Pancreas (tissue), 10 donors: ENCODE results near the gene ZBTB20. TPM values are rescaled to one million over a fixed set of nuclear protein-coding genes. Genes with fewer than 3 reads are reported as not detected.

Source experiments
- ATAC-seq, 4 donors: fragments of 200-7000 bp; cut with Tn5 transposase; one replicate each; pipeline versions ENCODE4 v1.8.0 to v1.9.1; 2020; ENCODE audit warnings: mild to moderate bottlenecking in 4 of 4, moderate library complexity in 4 of 4
- DNase-seq, 6 donors: peaks; one replicate each; pipeline ENCODE4 v3.0.0-alpha.2; 2020
- FAIRE-seq: peaks from 2 replicates; lab custom pipeline; 2012; peaks lifted over from hg19 to GRCh38; lab: Jason Lieb, UNC
- H3K27ac ChIP-seq, 4 donors: fragments of 200-600 bp; sonication (generic); 1 replicate in 3 of 4; 2 replicates in 1 of 4; pipeline versions ENCODE4 v1.5.0 to v1.8.0; 2020
- H3K27me3 ChIP-seq, 4 donors: fragments of 200-600 bp; one replicate each; pipeline ENCODE4 v1.8.0; 2021
- H3K36me3 ChIP-seq, 3 donors: fragments of 200-600 bp; sonication (generic) in 1 of 3; one replicate each; pipeline versions ENCODE4 v1.5.0 to v1.8.0; 2020 to 2021
- H3K4me1 ChIP-seq, 3 donors: fragments of 200-600 bp; one replicate each; pipeline ENCODE4 v1.8.0; 2021
- H3K4me3 ChIP-seq, 4 donors: fragments of 200-600 bp; sonication (generic) in 2 of 4; one replicate each; pipeline versions ENCODE4 v1.5.0 to v1.8.0; 2020 to 2021
- H3K9me3 ChIP-seq, 4 donors: fragments of 200-600 bp; one replicate each; pipeline ENCODE4 v1.8.0; 2021
- CTCF ChIP-seq, 4 donors: fragments of 200-600 bp; sonication (generic) in 3 of 4; IDR thresholded peaks; one replicate each; pipeline versions ENCODE4 v1.5.0 to v1.8.0; 2021; ENCODE audit warnings: antibody characterized with exemption in 4 of 4
- WGBS, 2 donors: extraction: QIAGEN DNeasy Blood & Tissue Kit; methylation state at CpG; one replicate each; pipeline ENCODE4 v1.1.7; 2013; 5-methylcytosine and 5-hydroxymethylcytosine counted together
- intact Hi-C, 3 donors: fragments of 100-400 bp; cut with DNase I; formaldehyde crosslinking; loops; one replicate each; pipeline versions ENCODE4 v1.11.1 to v1.14.2; 2022
- polyA plus RNA-seq, 2 donors: library from polyadenylated mRNA; stranded (reverse); fragments of 200-250 nt; gene quantifications; one replicate each; pipeline ENCODE4 v1.2.3, GENCODE V29; 2013
- total RNA-seq, 6 donors: library from RNA; stranded (reverse); fragmentation: NEBNext Ultra II Directional in 4 of 6; extraction: Animal tissue kit (Norgen Biotek cat#: 25700) in 4 of 6; gene quantifications; one replicate each; pipeline versions ENCODE4 v1.2.1 to v1.2.4, GENCODE V29; 2021 to 2023
- donor health status: healthy with polysubstance abuse.
- donor health status: DM: no; HTN: no; CAD: no; lungs with moderate emphysema.
- donor health status: DM: no; HTN: no; CAD: no.
- donor health status: control.
- donor health status: control.
- donor health status: Bipolar disorder and iron deficiency.
- donor health status: DM: yes; HTN: yes; CAD: no.
- donor health status: DM: no; HTN: no; CAD: no.
- donor health status: DM: no; HTN: no; CAD: no.
- donor health status: DM: yes; HTN: yes; CAD: no.

Gene ZBTB20
- total and polyA plus RNA-seq, 8 donors = 1.3 to 81.5 (median 43.7) TPM

GRCh38 chr3:114571363-114571762, 575.7 kb downstream of the ZBTB20 start:
- DNase-seq (no peak), ATAC-seq (no peak), FAIRE-seq (no peak)
- no peaks in the 10 kb centered on the region for H3K9me3 ChIP-seq
- H3K27me3 ChIP-seq = no peaks in the 10 kb centered on the region
- no peak for TF ChIP-seq CTCF (IDR thresholded peaks at IDR 0.05)
- H3K4me3 ChIP-seq = no peak overlapping the region
- no peak overlapping the region for H3K27ac ChIP-seq
- intact Hi-C loops = no loop called here
- no peaks in the 10 kb centered on the region for H3K4me1 ChIP-seq
- WGBS, 2 donors = 92% methylated on average over 3 of the region's 3 CpGs
- no peaks in the 10 kb centered on the region for H3K36me3 ChIP-seq

- TF ChIP-seq CTCF (IDR thresholded peaks at IDR 0.05) = no peak
- FAIRE-seq = no peak
- intact Hi-C loops = no loop called here
Observed at GRCh38 chr3:114569186-114569585, 577.9 kb downstream of the ZBTB20 start.

GRCh38 chr3:114567771-114568170, 579.3 kb downstream of the ZBTB20 start:
- ATAC-seq (no peak), DNase-seq (peak in 1 of 6 donors; percentile 19)

More at GRCh38 chr3:114569186-114569585, 577.9 kb downstream of the ZBTB20 start:
- Histone ChIP-seq H3K36me3 (no peaks in the 10 kb centered on the region), H3K4me1 (no peaks in the 10 kb centered on the region), H3K27me3 (no peaks in the 10 kb centered on the region), H3K4me3 (no peak overlapping the region), H3K9me3 (no peaks in the 10 kb centered on the region), H3K27ac (no peak overlapping the region)
- ATAC-seq = no peak
- WGBS, 2 donors = 65 to 69% methylated on average over 2 of the region's 2 CpGs
- DNase-seq = no peak

GRCh38 chr3:114566767-114567166, 580.3 kb downstream of the ZBTB20 start:
- ATAC-seq = peak in 2 of 4 donors; percentile 44 to 51
- TF ChIP-seq CTCF (IDR thresholded peaks at IDR 0.05) = no peak
- Histone ChIP-seq H3K4me1 (no peaks in the 10 kb centered on the region), H3K4me3 (no peak overlapping the region), H3K9me3 (no peaks in the 10 kb centered on the region), H3K27me3 (no peaks in the 10 kb centered on the region), H3K27ac (no peak overlapping the region), H3K36me3 (no peaks in the 10 kb centered on the region)
- no peak for DNase-seq
- intact Hi-C loops = no loop called here
- no peak for FAIRE-seq

More at GRCh38 chr3:114567771-114568170, 579.3 kb downstream of the ZBTB20 start:
- H3K27ac ChIP-seq = no peak overlapping the region
- H3K36me3 ChIP-seq = no peaks in the 10 kb centered on the region
- intact Hi-C loops = no loop called here
- no peak for FAIRE-seq
- WGBS, 2 donors = 97 to 98% methylated on average over 2 of the region's 2 CpGs
- no peaks in the 10 kb centered on the region for H3K4me1 ChIP-seq
- H3K27me3 ChIP-seq = no peaks in the 10 kb centered on the region
- no peak overlapping the region for H3K4me3 ChIP-seq
- no peak for TF ChIP-seq CTCF (IDR thresholded peaks at IDR 0.05)
- H3K9me3 ChIP-seq = no peaks in the 10 kb centered on the region

GRCh38 chr3:114566162-114566755, 580.8 kb downstream of the ZBTB20 start:
- no peak overlapping the region for H3K4me3 ChIP-seq
- H3K27ac ChIP-seq = no peak overlapping the region
- DNase-seq (no peak), FAIRE-seq (no peak), ATAC-seq (peak in 1 of 4 donors; percentile 13)
- 91 to 94% methylated on average over 5 of the region's 5 CpGs for WGBS, 2 donors
- H3K27me3 ChIP-seq = no peaks in the 10 kb centered on the region
- H3K9me3 ChIP-seq = no peaks in the 10 kb centered on the region
- H3K36me3 ChIP-seq = no peaks in the 10 kb centered on the region
- TF ChIP-seq CTCF (IDR thresholded peaks at IDR 0.05) = no peak
- no peaks in the 10 kb centered on the region for H3K4me1 ChIP-seq
- intact Hi-C loops = no loop called here
